ENCODE data around the gene WASHC2C.
"Not testable (repeated sequence)": the region's sequence is repeated elsewhere in the genome, so short reads cannot be mapped to it uniquely, and the experiment has no call there.

Gene WASHC2C

GRCh38 chr10:45817912-45818311 is 90.8 kb downstream of the WASHC2C start:
- no peak overlapping the region for H3K4me3 ChIP-seq (ENCODE audit: low read length)
- no peak for DNase-seq (ENCODE audit: low read depth, low spot score)

DNA sequence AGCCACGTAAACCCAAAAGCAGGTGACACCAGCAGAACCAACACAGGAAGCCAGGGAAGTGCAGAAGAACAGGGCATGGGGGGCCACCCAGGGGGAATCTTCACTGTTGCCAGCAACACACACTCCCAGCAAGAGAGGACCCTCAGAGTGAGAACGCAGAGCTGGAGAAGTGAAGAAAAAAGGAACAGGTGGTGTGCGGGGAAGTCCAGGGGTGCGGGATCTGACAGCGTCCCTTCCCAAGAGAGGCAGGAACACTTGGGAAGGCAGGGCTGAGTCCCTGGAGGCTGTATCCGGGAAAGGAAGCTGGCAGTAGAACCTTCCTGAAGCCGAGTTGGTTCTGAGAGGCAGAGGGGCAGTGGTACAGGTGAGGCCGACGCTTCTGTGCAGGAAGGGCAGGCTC is 92.5 kb downstream of the WASHC2C start:
- DNase-seq (ENCODE audit: low read depth, low spot score): no peak
- H3K4me3 ChIP-seq (ENCODE audit: low read length): no peak overlapping the region

GRCh38 chr10:45820107-45820830 is 93.2 kb downstream of the WASHC2C start:
- H3K4me3 ChIP-seq (ENCODE audit: low read length); DNase-seq (ENCODE audit: low read depth, low spot score): not testable (repeated sequence)

- H3K4me3 ChIP-seq (ENCODE audit: low read length); DNase-seq (ENCODE audit: low read depth, low spot score): not testable (repeated sequence)
Measured at GRCh38 chr10:45822918-45823317, 95.9 kb downstream of the WASHC2C start.
